Measurements from ENCODE around the gene CNN3. TPM values are rescaled to one million over a fixed set of nuclear protein-coding genes. Genes with fewer than 3 reads are reported as not detected.
A peak's percentile ranks its signal among the peaks of the same experiment; 100 is the strongest.

CNN3 gene
- total RNA-seq, 6 experiments from 2014 or later: 90.5 to 125 (median 99.3) TPM

DNA sequence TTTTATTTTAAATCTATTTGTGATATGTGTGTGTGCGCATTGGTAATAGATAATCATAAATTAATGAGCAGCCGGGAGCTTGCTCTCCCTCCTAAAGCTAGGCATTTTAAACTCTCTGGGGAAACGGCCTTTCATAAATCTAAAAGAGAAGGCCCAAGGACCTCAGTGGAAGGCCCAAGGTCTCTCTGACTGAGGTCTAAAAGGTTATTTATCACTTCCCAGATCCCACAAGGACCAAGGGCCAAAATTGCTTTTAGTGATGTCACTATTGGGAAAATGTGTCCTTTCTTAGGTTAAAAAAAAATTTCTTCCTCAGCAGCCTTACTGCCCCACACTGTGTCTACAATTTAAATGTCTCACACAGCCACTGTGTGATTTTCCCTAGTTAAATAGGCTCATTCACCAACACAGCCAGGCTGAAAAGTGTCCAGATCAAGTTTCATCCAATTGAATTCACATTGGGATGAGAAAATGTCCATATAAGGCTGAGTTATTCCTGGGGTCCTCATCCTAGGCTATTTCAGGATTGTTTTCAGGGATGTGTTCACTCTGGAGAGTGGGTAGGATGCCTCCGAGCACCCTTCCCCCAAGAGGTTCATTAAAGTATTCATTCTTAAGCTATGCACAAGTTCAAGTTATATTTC, 60.6 kb downstream of the CNN3 start:
- H3K9me3 ChIP-seq: no peaks in the 10 kb centered on the region
- no peak overlapping the region for H3K4me3 ChIP-seq
- TF ChIP-seq POLR2A (IDR thresholded peaks at IDR 0.05): no peak
- TF ChIP-seq, protein P1, sequence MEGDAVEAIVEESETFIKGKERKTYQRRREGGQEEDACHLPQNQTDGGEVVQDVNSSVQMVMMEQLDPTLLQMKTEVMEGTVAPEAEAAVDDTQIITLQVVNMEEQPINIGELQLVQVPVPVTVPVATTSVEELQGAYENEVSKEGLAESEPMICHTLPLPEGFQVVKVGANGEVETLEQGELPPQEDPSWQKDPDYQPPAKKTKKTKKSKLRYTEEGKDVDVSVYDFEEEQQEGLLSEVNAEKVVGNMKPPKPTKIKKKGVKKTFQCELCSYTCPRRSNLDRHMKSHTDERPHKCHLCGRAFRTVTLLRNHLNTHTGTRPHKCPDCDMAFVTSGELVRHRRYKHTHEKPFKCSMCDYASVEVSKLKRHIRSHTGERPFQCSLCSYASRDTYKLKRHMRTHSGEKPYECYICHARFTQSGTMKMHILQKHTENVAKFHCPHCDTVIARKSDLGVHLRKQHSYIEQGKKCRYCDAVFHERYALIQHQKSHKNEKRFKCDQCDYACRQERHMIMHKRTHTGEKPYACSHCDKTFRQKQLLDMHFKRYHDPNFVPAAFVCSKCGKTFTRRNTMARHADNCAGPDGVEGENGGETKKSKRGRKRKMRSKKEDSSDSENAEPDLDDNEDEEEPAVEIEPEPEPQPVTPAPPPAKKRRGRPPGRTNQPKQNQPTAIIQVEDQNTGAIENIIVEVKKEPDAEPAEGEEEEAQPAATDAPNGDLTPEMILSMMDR (IDR thresholded peaks at IDR 0.05): no peak
- DNase-seq (no peak), ATAC-seq (no peak)
- intact Hi-C loops (cut with DNase I): loop anchor here in 1 of 2 donors (10.0 kb wide), 1 partner anchor 169 kb away; no protein-coding TSS in a partner anchor
- 84% methylated on average over 4 of the region's 4 CpGs for whole genome bisulfite sequencing (ENCODE audit: insufficient coverage, low coverage, low lambda C conversion rate, missing lambda C conversion rate)
- H3K27me3 ChIP-seq: no peaks in the 10 kb centered on the region
- H3K27ac ChIP-seq: peak overlapping the region in 2 of 3 donors; percentile 14 to 47
- no peaks in the 10 kb centered on the region for H3K4me1 ChIP-seq
- no peaks in the 10 kb centered on the region for H3K36me3 ChIP-seq

GRCh38 chr1:94865360-94865759, 61.5 kb downstream of the CNN3 start:
- DNase-seq (no peak), ATAC-seq (no peak)
- peak overlapping the region in 1 of 3 donors; percentile 47 for H3K27ac ChIP-seq
- H3K36me3 ChIP-seq: no peaks in the 10 kb centered on the region
- H3K27me3 ChIP-seq: no peaks in the 10 kb centered on the region
- TF ChIP-seq, protein P1 (IDR thresholded peaks at IDR 0.05): no peak
- TF ChIP-seq POLR2A (IDR thresholded peaks at IDR 0.05): no peak
- H3K4me3 ChIP-seq: no peak overlapping the region
- intact Hi-C loops (cut with DNase I): loop anchor here in 1 of 2 donors (10.0 kb wide), 1 partner anchor 169 kb away; no protein-coding TSS in a partner anchor
- WGBS (ENCODE audit: insufficient coverage, low coverage, low lambda C conversion rate, missing lambda C conversion rate): 91% methylated on average over 4 of the region's 4 CpGs
- no peaks in the 10 kb centered on the region for H3K4me1 ChIP-seq
- H3K9me3 ChIP-seq: no peaks in the 10 kb centered on the region

- Histone ChIP-seq H3K4me1 (no peaks in the 10 kb centered on the region), H3K36me3 (no peaks in the 10 kb centered on the region), H3K27me3 (no peaks in the 10 kb centered on the region), H3K9me3 (no peaks in the 10 kb centered on the region), H3K4me3 (no peak overlapping the region), H3K27ac (peak overlapping the region in 2 of 3 donors; percentile 1 to 47)
- WGBS (ENCODE audit: insufficient coverage, low coverage, low lambda C conversion rate, missing lambda C conversion rate): 80% methylated on average over 9 of the region's 9 CpGs
- intact Hi-C loops (cut with DNase I): loop anchor here in 1 of 2 donors (10.0 kb wide), 1 partner anchor 170 kb away; no protein-coding TSS in a partner anchor
- ATAC-seq (peak in 2 of 4 donors; percentile 18 to 29), DNase-seq (no peak)
- no peak for TF ChIP-seq POLR2A (IDR thresholded peaks at IDR 0.05)
- TF ChIP-seq, protein P1 (IDR thresholded peaks at IDR 0.05): no peak
These were observed 62.1 kb downstream of the CNN3 start for GRCh38 chr1:94864821-94865220.

DNA sequence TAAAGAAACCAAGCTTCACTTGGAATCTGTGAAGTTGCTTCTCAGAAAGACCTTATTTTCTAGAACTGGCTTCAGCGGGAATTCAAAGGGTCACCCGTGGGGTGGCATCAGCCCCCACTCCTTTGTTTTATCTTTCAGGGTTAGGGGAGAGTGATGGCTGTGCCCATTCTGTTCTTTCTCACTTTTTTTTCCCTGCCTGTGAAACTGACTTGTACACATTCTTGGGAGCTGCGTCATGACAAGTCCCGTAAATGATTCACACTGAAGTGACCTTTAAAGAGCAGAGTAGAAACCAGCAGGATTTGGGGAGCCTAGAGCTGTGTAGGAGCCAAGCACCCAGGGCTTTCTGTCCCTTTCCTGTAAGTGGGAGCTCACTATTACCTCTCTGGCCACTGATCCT, 63.0 kb downstream of the CNN3 start:
- Histone ChIP-seq H3K27ac (peak overlapping the region in 2 of 3 donors; percentile 47 to 58), H3K4me3 (no peak overlapping the region), H3K27me3 (no peaks in the 10 kb centered on the region), H3K9me3 (no peaks in the 10 kb centered on the region), H3K4me1 (no peaks in the 10 kb centered on the region), H3K36me3 (no peaks in the 10 kb centered on the region)
- intact Hi-C loops (cut with DNase I): loop anchor here in 1 of 2 donors (10.0 kb wide), 1 partner anchor 171 kb away; no protein-coding TSS in a partner anchor
- DNase-seq: no peak
- ATAC-seq: peak in 3 of 4 donors; percentile 53 to 77 (median 64)
- no peak for TF ChIP-seq POLR2A (IDR thresholded peaks at IDR 0.05)
- TF ChIP-seq, protein P1 (IDR thresholded peaks at IDR 0.05): no peak
- 53% methylated on average over 3 of the region's 4 CpGs for WGBS (ENCODE audit: insufficient coverage, low coverage, low lambda C conversion rate, missing lambda C conversion rate)

Measured in right lobe of liver (tissue), 6 donors.